HG02678 (cell line): ENCODE results near the gene INPP4B.

Experiments
- ATAC-seq: cut with Tn5 transposase; IDR thresholded peaks from one replicate; pipeline ENCODE4 v1.9.1; 2021; ENCODE audit warnings: mild to moderate bottlenecking, moderate library complexity; ENCODE audit not compliant: unreplicated experiment

INPP4B gene

DNA sequence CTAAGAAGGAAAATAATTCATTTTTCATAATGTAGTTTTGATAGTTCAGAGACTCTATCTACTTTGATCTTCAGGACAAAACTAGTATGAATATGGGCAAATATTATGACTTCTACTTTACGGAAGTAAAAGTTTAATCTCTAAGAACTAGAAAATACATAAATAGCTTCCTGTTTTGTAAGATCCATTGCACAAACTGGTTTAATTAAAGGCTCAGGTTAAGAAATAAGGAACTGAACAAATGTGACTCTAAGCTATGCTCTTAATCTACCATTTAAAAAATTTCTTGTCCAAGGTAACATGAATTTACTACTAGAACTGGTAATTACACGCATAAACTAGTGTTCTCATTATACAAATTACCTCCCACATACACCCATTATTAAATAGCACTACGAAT, 360.6 kb downstream of the INPP4B start:
- no peak for ATAC-seq

DNA sequence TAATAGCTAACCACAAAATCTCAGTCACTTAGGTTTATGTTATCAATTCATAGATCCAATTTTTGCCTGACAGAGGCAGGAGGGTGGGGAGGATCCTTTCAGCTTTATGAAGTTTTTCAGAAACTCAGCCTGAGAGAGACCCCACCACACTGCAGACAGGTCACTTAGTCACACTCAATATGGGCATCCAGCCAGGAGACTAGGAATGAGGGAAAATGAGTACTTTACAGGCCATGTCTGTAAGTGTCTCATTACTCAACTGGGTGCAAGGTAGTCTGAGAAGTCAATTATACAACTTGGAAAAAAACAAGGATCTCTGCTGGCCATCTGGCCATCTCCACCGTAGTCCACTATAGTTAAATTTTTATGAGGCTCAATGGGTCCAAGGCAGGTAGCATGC, 365.9 kb downstream of the INPP4B start:
- ATAC-seq, result no peak

DNA sequence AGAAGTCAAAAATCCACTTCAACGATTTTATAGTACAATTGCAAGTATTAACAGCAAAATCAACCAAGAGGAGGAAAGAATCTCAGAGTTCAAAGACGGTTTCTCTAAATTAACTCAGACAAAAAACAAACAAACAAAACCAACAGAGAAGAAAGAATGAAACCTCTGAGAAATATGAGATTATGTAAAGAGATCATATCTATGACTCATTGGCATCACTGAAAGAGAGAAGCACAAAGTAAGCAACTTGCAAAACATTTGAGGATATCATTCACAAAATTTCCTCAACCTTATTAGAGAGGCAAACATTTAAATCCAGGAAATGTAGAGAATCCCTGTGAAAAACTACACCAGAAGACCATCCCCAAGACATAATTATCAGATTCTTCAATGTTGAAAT, 370.4 kb downstream of the INPP4B start:
- no peak for ATAC-seq

- no peak for ATAC-seq
Measured at GRCh38 chr4:142474398-142475087, 371.6 kb downstream of the INPP4B start.

- ATAC-seq, result no peak
Measured at GRCh38 chr4:142473960-142474338, 372.2 kb downstream of the INPP4B start.

- ATAC-seq, result no peak
Measured at GRCh38 chr4:142473218-142473959, 372.7 kb downstream of the INPP4B start.

DNA sequence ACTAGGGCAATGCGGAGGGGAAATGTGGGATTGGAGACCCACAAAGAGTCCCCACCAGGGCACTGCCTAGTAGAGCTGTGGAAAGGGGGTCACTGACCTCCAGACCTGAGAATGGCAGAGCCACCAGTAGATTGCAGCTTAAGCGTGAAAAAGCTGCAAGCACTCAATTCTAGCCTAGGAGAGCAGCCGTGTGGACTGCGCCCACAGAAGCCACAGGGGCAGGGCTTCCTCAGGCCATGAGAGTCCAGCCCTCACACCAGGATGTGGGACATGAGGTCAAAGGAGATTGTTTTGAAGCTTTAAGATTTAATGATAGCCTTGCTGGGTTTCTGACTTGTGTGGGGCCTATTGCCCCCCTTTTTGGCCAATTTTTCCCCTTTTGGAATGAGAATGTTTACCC, 379.0 kb downstream of the INPP4B start:
- no peak for ATAC-seq

DNA sequence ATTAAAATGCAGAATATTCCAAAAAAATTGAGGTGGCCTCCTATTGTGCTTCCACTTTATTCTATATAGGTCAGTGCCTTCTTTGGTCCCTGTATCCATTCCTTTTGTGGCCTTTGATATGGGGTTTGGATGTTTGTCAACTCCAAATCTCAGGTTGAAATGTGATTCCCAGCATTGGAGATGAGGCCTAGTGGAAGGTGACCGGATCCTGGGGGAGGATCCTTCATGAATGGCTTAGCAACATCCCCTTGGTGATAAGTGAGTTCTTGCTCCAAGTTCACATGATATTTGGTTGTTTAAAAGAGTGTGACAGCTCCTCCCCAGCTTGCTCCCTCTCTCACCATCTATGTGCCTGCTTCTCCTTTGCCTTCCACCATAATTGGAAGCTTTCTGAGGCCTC, 380.6 kb downstream of the INPP4B start:
- ATAC-seq, result no peak

DNA sequence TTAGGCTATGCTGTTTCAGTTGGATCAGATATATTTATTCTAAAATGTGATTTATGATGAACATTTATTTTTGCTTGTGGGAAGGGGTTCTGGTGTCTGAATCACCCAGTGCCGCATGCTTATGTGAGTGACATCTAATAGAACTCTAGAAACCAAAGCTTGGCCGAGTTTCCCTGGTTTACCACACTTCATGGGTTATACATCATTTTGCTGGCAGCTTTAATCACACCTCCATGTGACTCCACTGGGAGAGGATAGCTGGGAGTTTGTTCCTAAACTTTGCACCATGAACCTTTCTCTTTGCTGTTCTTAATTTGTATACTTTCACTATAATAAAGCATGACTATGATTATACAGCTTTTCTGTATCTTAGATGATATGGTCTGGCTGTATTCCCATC, 382.9 kb downstream of the INPP4B start:
- no peak for ATAC-seq

GRCh38 chr4:142452161-142452855, 393.8 kb downstream of the INPP4B start:
- ATAC-seq, result no peak

- no peak for ATAC-seq
Measured at GRCh38 chr4:142449771-142450373, 396.2 kb downstream of the INPP4B start.

DNA sequence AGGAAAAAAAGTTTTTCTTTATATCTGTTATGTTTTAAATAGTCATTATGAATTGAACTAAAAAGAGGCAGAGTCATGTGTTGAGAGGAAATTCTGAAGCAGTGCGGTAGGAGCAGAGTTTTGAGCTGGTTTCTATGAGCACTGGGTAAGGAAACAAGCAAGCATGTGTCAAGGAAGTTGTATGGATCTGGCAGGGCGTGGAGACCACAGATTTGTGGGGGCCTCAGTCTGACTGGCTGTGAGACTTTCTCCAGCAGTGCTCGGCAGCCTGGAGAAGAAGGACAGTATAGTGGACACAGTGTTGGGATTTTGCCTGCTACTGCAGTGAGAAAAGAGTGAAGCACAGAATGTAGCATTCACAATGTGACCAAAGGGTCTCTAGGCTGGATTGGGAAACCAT, 399.1 kb downstream of the INPP4B start:
- ATAC-seq, result no peak

DNA sequence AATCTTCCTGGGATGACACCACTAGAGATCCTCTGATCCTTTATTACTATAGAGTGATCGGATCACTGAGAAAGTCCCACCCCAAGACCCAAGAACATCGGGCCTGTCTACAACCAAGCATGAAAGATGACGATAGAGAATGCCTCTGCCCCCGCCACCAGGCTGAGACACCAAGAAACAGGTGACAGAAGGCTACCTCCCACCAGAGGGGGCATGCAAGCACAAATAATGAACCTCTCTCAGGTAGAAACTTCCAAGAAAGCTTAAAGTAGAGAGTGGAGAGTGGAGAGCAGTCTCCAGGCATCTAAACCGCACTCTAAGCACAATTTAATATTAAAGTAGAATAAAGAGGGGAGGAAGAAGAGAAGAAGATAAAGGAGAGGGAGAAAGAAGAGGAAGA, 402.6 kb downstream of the INPP4B start:
- ATAC-seq, result no peak

DNA sequence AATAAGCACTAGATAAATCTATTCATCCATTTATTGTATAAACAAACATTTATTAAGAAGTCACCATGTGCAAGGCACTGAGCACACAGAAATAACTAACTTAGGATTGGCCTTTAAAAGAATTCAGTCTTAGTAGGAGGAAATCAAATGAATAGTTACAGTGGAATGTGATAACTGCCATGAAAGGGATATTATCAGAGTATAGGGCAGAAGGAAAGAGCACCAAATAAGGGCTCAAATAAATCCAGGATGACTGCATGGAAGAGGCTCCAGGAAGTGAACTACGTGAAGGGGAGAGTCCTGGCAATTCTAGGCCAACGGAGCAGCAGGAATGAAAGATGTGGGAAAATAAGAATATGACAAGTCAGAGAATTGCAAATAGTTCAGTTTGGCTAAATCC, 406.0 kb downstream of the INPP4B start:
- ATAC-seq, result no peak

- no peak for ATAC-seq
Measured at GRCh38 chr4:142435599-142436235, 410.4 kb downstream of the INPP4B start.

- ATAC-seq, result no peak
Measured at GRCh38 chr4:142434519-142435224, 411.4 kb downstream of the INPP4B start.

- ATAC-seq, result no peak
Measured at GRCh38 chr4:142428715-142429114, 417.4 kb downstream of the INPP4B start.

GRCh38 chr4:142427456-142427855, 418.6 kb downstream of the INPP4B start:
- ATAC-seq, result no peak

GRCh38 chr4:142423861-142424260, 422.2 kb downstream of the INPP4B start:
- ATAC-seq, result no peak

DNA sequence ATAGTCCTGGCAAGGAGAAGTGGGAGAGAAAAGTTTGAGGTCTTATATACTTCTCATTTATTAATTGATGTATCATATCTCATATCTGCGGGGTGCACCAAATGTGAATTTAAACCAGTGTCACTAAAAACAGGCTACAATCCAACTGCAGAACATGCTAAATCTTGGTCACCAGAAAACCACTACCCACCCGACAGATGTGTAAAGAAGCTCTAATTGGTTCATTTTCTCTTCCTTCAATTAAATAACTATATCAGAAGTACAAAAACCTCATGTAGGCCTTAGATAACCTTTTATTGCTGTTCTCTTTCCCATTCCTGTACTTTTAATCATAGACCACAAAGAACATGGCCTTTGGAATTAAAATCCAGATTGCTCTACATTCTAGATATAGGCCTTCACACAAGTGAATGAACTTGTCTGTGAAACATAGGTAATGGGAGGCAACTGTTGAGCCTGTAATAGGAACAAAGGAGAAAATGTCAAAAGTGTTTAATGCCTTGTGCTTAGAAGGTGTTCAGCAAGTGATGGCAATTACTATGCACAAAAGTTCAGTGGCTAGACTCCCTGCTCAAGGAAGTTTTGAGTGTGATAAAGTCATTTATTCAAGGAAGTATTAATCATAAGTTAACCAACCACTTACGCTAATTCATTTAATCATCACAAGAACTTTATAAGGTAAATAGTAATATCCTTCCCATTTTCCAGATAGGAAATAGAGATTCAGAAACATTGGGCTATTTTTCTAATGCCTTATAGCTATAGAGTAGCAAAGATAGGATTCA, 425.6 kb downstream of the INPP4B start:
- no peak for ATAC-seq
